H1 (cell line): ENCODE data around the gene HIC2. TPM values are rescaled to one million over a fixed set of nuclear protein-coding genes. Genes with fewer than 3 reads are reported as not detected.

Experiments used
- CTCF ChIA-PET: fragments of 300-600 bp; sonication (Branson Sonifier 250); formaldehyde crosslinking; loops from one replicate; lab custom pipeline; 2021; ENCODE audit not compliant: partially characterized antibody; lab: Charles Lee
- POLR2A ChIA-PET: fragments of 300-600 bp; sonication (Branson Sonifier 250); formaldehyde crosslinking; loops from one replicate; lab custom pipeline; 2021; ENCODE audit warnings: inconsistent platforms; ENCODE audit not compliant: partially characterized antibody; lab: Charles Lee
- DNase-seq, 2 experiments: peaks; one replicate each; pipeline versions ENCODE4 v3.0.0 to v3.0.0-alpha.2; 2010 to 2022; ENCODE audit warnings: low spot score in 2 of 2, low read depth in 1 of 2, mixed read lengths in 1 of 2
- FAIRE-seq: peaks from 2 replicates; lab custom pipeline; 2011; peaks lifted over from hg19 to GRCh38; lab: Jason Lieb, UNC
- H2AFZ ChIP-seq: 2 replicates; pipeline ENCODE4 v1.8.1; 2012; ENCODE audit warnings: low read length, inconsistent platforms
- H2AK5ac ChIP-seq: 2 replicates; pipeline ENCODE4 v1.6.1; 2013; ENCODE audit warnings: low read depth, low read length
- H2BK120ac ChIP-seq: replicated peaks from 2 replicates; pipeline ENCODE3; 2013; ENCODE audit warnings: low read depth, low read length, inconsistent platforms
- H2BK12ac ChIP-seq: 2 replicates; pipeline ENCODE4 v1.6.1; 2013; ENCODE audit warnings: low read depth, low read length
- H2BK15ac ChIP-seq: 2 replicates; pipeline ENCODE4 v1.6.1; 2013; ENCODE audit warnings: low read length
- H2BK20ac ChIP-seq: 2 replicates; pipeline ENCODE4 v1.6.1; 2013; ENCODE audit warnings: low read length
- H2BK5ac ChIP-seq: 2 replicates; pipeline ENCODE4 v1.6.1; 2013; ENCODE audit warnings: low read depth, low read length
- H3K14ac ChIP-seq: 2 replicates; pipeline ENCODE4 v1.6.1; 2013; ENCODE audit warnings: inconsistent platforms; ENCODE audit not compliant: insufficient read length
- H3K18ac ChIP-seq: 2 replicates; pipeline ENCODE4 v1.6.1; 2013; ENCODE audit warnings: low read length; ENCODE audit errors: extremely low read depth
- H3K23ac ChIP-seq: 2 replicates; pipeline ENCODE4 v1.6.1; 2013; ENCODE audit warnings: inconsistent platforms; ENCODE audit not compliant: insufficient read length
- H3K23me2 ChIP-seq: 2 replicates; pipeline ENCODE4 v1.6.1; 2013; ENCODE audit warnings: low read depth, low read length
- H3K27ac ChIP-seq: 2 replicates; pipeline ENCODE4 v1.6.1; 2011; ENCODE audit warnings: low read depth, low read length, inconsistent platforms
- H3K27me3 ChIP-seq, 4 experiments: replicated peaks in 1 of 4; 1 replicate in 1 of 4; 2 replicates in 3 of 4; pipeline versions ENCODE4 v1.6.1 to v1.8.1; 2011 to 2013; ENCODE audit warnings: low read length in 3 of 4, mild to moderate bottlenecking in 3 of 4, inconsistent platforms in 2 of 4, mixed read lengths in 2 of 4, moderate library complexity in 1 of 4; ENCODE audit not compliant: control insufficient read depth in 3 of 4, insufficient read depth in 3 of 4; ENCODE audit errors: extremely low read depth in 1 of 4
- H3K36me3 ChIP-seq, 4 experiments: 2 replicates each; pipeline versions ENCODE4 v1.6.1 to v1.8.1; 2011 to 2013; ENCODE audit warnings: mild to moderate bottlenecking in 4 of 4, low read length in 3 of 4, moderate library complexity in 2 of 4, control low read depth in 1 of 4, inconsistent platforms in 1 of 4; ENCODE audit not compliant: insufficient read depth in 4 of 4, control insufficient read depth in 2 of 4
- H3K4ac ChIP-seq: replicated peaks from 2 replicates; pipeline ENCODE3; 2013; ENCODE audit warnings: low read length, low read depth, mixed read lengths, inconsistent platforms; ENCODE audit not compliant: insufficient read length
- H3K4me1 ChIP-seq, 4 experiments: replicated peaks in 1 of 4; 1 replicate in 1 of 4; 2 replicates in 3 of 4; pipeline versions ENCODE4 v1.6.1 to v1.8.1; 2011 to 2013; ENCODE audit warnings: low read length in 3 of 4, inconsistent platforms in 2 of 4, mixed read lengths in 1 of 4; ENCODE audit not compliant: insufficient read depth in 4 of 4, control insufficient read depth in 3 of 4
- H3K4me2 ChIP-seq, 2 experiments: 2 replicates each; pipeline versions ENCODE4 v1.6.1 to v1.8.1; 2011 to 2013; ENCODE audit warnings: low read depth in 2 of 2, low read length in 2 of 2, control low read depth in 1 of 2, inconsistent platforms in 1 of 2, mild to moderate bottlenecking in 1 of 2; ENCODE audit not compliant: insufficient read depth in 1 of 2
- H3K4me3 ChIP-seq, 4 experiments: fragments of 200-600, 300-600 bp in 1 of 4; sonication (generic), shearing (Covaris generic), sonication (Bioruptor Twin) in 1 of 4; 2 replicates each; pipeline versions ENCODE4 v1.5.1 to v1.8.1; 2011 to 2016; ENCODE audit warnings: low read length in 4 of 4, low read depth in 3 of 4, control low read depth in 2 of 4, inconsistent platforms in 2 of 4, mild to moderate bottlenecking in 2 of 4, mixed read lengths in 1 of 4, moderate library complexity in 1 of 4; ENCODE audit not compliant: insufficient read depth in 2 of 4; ENCODE audit errors: extremely low read depth in 1 of 4
- H3K56ac ChIP-seq: replicated peaks from 2 replicates; pipeline ENCODE3; 2013; ENCODE audit warnings: low read depth, mild to moderate bottlenecking, mixed read lengths, low read length, inconsistent platforms; ENCODE audit not compliant: insufficient read length
- H3K79me1 ChIP-seq: 2 replicates; pipeline ENCODE4 v1.6.1; 2013; ENCODE audit warnings: low read depth, low read length, control low read depth
- H3K79me2 ChIP-seq, 2 experiments: 2 replicates each; pipeline versions ENCODE4 v1.6.1 to v1.8.1; 2012 to 2013; ENCODE audit warnings: low read length in 2 of 2, mild to moderate bottlenecking in 2 of 2, inconsistent platforms in 1 of 2; ENCODE audit not compliant: insufficient read depth in 2 of 2, control insufficient read depth in 1 of 2
- H3K9ac ChIP-seq, 4 experiments: replicated peaks in 1 of 4; 1 replicate in 1 of 4; 2 replicates in 3 of 4; pipeline versions ENCODE4 v1.6.1 to v1.8.1; 2011 to 2013; ENCODE audit warnings: low read depth in 3 of 4, low read length in 3 of 4, control low read depth in 2 of 4, mild to moderate bottlenecking in 2 of 4, moderate library complexity in 2 of 4, inconsistent platforms in 1 of 4; ENCODE audit errors: extremely low read depth in 1 of 4
- H3K9me3 ChIP-seq, 2 experiments: 2 replicates each; pipeline versions ENCODE4 v1.6.1 to v1.8.1; 2012 to 2013; ENCODE audit warnings: mild to moderate bottlenecking in 2 of 2, moderate library complexity in 2 of 2, control low read depth in 1 of 2, inconsistent platforms in 1 of 2, low read depth in 1 of 2, low read length in 1 of 2, mixed read lengths in 1 of 2; ENCODE audit not compliant: insufficient read depth in 2 of 2
- H4K20me1 ChIP-seq, 2 experiments: replicated peaks in 1 of 2; 2 replicates each; pipeline versions ENCODE3 to v1.8.1; 2011 to 2013; ENCODE audit warnings: inconsistent platforms in 2 of 2, low read length in 2 of 2, mild to moderate bottlenecking in 1 of 2; ENCODE audit not compliant: insufficient read depth in 2 of 2, control insufficient read depth in 1 of 2
- H4K5ac ChIP-seq: 2 replicates; pipeline ENCODE4 v1.6.1; 2013; ENCODE audit warnings: low read length, low read depth, mixed read lengths, inconsistent platforms; ENCODE audit not compliant: insufficient read length
- H4K8ac ChIP-seq: 2 replicates; pipeline ENCODE4 v1.8.0; 2013; ENCODE audit warnings: mild to moderate bottlenecking, moderate library complexity, low read length, inconsistent platforms; ENCODE audit not compliant: insufficient read depth; ENCODE audit errors: extremely low read depth
- H4K91ac ChIP-seq: replicated peaks from 2 replicates; pipeline ENCODE3; 2013; ENCODE audit warnings: low read length, mixed read lengths, inconsistent platforms; ENCODE audit not compliant: insufficient read length
- GABPA ChIP-seq: IDR thresholded peaks from 2 replicates; pipeline ENCODE4 v1.6.1; 2011; ENCODE audit warnings: mild to moderate bottlenecking, low read length, moderate library complexity, borderline replicate concordance; ENCODE audit not compliant: insufficient read depth
- RAD21 ChIP-seq, 2 experiments: IDR thresholded peaks in 1 of 2; conservative IDR thresholded peaks in 1 of 2; 2 replicates each; pipeline ENCODE4 v1.6.1; 2011; ENCODE audit warnings: low read depth in 2 of 2, low read length in 2 of 2, improper control_type of control experiment in 1 of 2, inconsistent platforms in 1 of 2, mild to moderate bottlenecking in 1 of 2, moderate library complexity in 1 of 2
- TAF1 ChIP-seq: IDR thresholded peaks from 2 replicates; pipeline ENCODE4 v1.6.1; 2011; ENCODE audit warnings: mild to moderate bottlenecking, low read depth, low read length
- WGBS, 2 experiments: shearing (Covaris generic) in 1 of 2; methylation state at CpG; one replicate each; pipeline versions ENCODE4 v1.1.6 to v1.1.7; 2013 to 2015; ENCODE audit warnings: low lambda C conversion rate in 2 of 2, mixed read lengths in 2 of 2, inconsistent platforms in 1 of 2, low coverage in 1 of 2, missing lambda C conversion rate in 1 of 2; ENCODE audit not compliant: insufficient replicate concordance in 2 of 2, insufficient coverage in 1 of 2, insufficient read length in 1 of 2; ENCODE audit errors: extremely low coverage in 1 of 2, missing lambda C conversion rate in 1 of 2; 5-methylcytosine and 5-hydroxymethylcytosine counted together
- polyA plus RNA-seq, 7 experiments: library from polyadenylated mRNA; depleted of rRNA in 3 of 7; stranded (reverse) in 5 of 7; unstranded in 2 of 7; fragments of >200 nt in 5 of 7; fragments of 200-250 nt in 2 of 7; gene quantifications; 1 replicate in 5 of 7; 2 replicates in 1 of 7; 4 replicates in 1 of 7; pipeline versions ENCODE4 v1.2.1 to v1.2.3, GENCODE V29; 2011 to 2013; ENCODE audit warnings: missing spikeins in 2 of 7, mixed read lengths in 2 of 7
- total RNA-seq: library from RNA; stranded (reverse); fragmentation: NEBNext Ultra II Directional; extraction: Animal tissue kit (Norgen Biotek cat#: 25700); gene quantifications from 2 replicates; pipeline ENCODE4 v1.2.1, GENCODE V29; 2021
- TF ChIP-seq, protein P1 (sequence below), 3 experiments: IDR thresholded peaks; 1 replicate in 2 of 3; 2 replicates in 1 of 3; pipeline versions ENCODE4 v1.5.1 to v1.6.1; 2011; ENCODE audit warnings: low read length in 3 of 3, mild to moderate bottlenecking in 3 of 3, inconsistent platforms in 2 of 3, low read depth in 1 of 3, moderate library complexity in 1 of 3; ENCODE audit not compliant: insufficient read depth in 1 of 3; ENCODE audit errors: control extremely low read depth in 1 of 3

The HIC2 gene
- total and polyA plus RNA-seq, 2 of the 8 experiments (the other 6 are each of a cell fraction or from before 2014, with no cell fraction given): 8.0 to 21.9 TPM

- Histone ChIP-seq H3K79me1 (peaks cover 2% of the 10 kb centered on the region; the same call in 1 of the 2 replicates), H4K8ac (no peak overlapping the region)
- TF ChIP-seq TAF1: no peak
- TF ChIP-seq, protein P1, sequence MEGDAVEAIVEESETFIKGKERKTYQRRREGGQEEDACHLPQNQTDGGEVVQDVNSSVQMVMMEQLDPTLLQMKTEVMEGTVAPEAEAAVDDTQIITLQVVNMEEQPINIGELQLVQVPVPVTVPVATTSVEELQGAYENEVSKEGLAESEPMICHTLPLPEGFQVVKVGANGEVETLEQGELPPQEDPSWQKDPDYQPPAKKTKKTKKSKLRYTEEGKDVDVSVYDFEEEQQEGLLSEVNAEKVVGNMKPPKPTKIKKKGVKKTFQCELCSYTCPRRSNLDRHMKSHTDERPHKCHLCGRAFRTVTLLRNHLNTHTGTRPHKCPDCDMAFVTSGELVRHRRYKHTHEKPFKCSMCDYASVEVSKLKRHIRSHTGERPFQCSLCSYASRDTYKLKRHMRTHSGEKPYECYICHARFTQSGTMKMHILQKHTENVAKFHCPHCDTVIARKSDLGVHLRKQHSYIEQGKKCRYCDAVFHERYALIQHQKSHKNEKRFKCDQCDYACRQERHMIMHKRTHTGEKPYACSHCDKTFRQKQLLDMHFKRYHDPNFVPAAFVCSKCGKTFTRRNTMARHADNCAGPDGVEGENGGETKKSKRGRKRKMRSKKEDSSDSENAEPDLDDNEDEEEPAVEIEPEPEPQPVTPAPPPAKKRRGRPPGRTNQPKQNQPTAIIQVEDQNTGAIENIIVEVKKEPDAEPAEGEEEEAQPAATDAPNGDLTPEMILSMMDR (IDR thresholded peaks at IDR 0.05; ENCODE audit: control extremely low read depth in 1 of 3, insufficient read depth in 1 of 3, low read depth in 1 of 3, low read length in 3 of 3): peak; percentile 48 to 68 (median 59); a peak in 3 of 4 replicates
- TF ChIP-seq GABPA: 0 out of 2 replicates have a peak, but pooled peaks have one; percentile 23
- TF ChIP-seq RAD21 (IDR thresholded peaks at IDR 0.05 in 1 of 2, conservative IDR thresholded peaks at IDR 0.05 in 1 of 2; ENCODE audit: low read depth in 2 of 2, low read length in 2 of 2): peak; percentile 38 to 51; a peak in 2 of 4 replicates
- TF ChIP-seq, all 59 proteins: peak for 3
- H3K27me3 ChIP-seq: no peaks in the 10 kb centered on the region
- no peak overlapping the region for H3K27ac ChIP-seq
- WGBS, 2 experiments: 84% methylated on average over 17 of the region's 19 CpGs; no CpG with 5 or more reads in 1 of the 2 experiments
- no peak overlapping the region for H4K5ac ChIP-seq
- H2BK15ac ChIP-seq: no peak overlapping the region
- ChIA-PET CTCF (interaction anchor here (0.5 to 1.6 kb wide), 2 partner anchors 90 to 196 kb away, joined by 3 to 11 read pairs; no protein-coding TSS in a partner anchor), POLR2A (no interaction called here)
- H2AK5ac ChIP-seq: no peak overlapping the region
- H3K4me2 ChIP-seq: no peak overlapping the region
- H3K4me3 ChIP-seq: no peak overlapping the region
- H3K36me3 ChIP-seq: peaks cover 0 to 14% (median 3%) of the 10 kb centered on the region in 4 experiments; a peak in 4 of 8 replicates
- no peaks in the 10 kb centered on the region for H3K79me2 ChIP-seq
- no peak overlapping the region for H3K18ac ChIP-seq
- H2AFZ ChIP-seq: no peak overlapping the region
- H3K14ac ChIP-seq: no peak overlapping the region
- DNase-seq (peak in 1 of 2 experiments; percentile 59), FAIRE-seq (no peak)
- H2BK12ac ChIP-seq: no peak overlapping the region
- no peak overlapping the region for H2BK20ac ChIP-seq
- H2BK120ac ChIP-seq: no peak overlapping the region
- H4K91ac ChIP-seq: no peak overlapping the region
- no peak overlapping the region for H3K4ac ChIP-seq
- H3K9me3 ChIP-seq: no peaks in the 10 kb centered on the region
- no peak overlapping the region for H2BK5ac ChIP-seq
- peaks cover 0 to 3% (median under 1%) of the 10 kb centered on the region in 4 experiments; a peak in 2 of 7 replicates for H3K4me1 ChIP-seq
- peaks cover 2 to 11% of the 10 kb centered on the region in 2 experiments for H4K20me1 ChIP-seq
- H3K23ac ChIP-seq: no peak overlapping the region
- H3K23me2 ChIP-seq: peaks cover 2% of the 10 kb centered on the region; the same call in 1 of the 2 replicates
- no peak overlapping the region for H3K9ac ChIP-seq
- H3K56ac ChIP-seq: no peak overlapping the region
Measured at GRCh38 chr22:21450320-21450831, 33.2 kb downstream of the HIC2 start.
